Psoas muscle (tissue), 7 donors: ENCODE measurements around the gene ARSD. TPM values are rescaled to one million over a fixed set of nuclear protein-coding genes. Genes with fewer than 3 reads are reported as not detected.

Experiments used
- polyA plus RNA-seq, 3 donors: library from polyadenylated mRNA; stranded (reverse); fragments of 200-250 nt; gene quantifications; one replicate each; pipeline ENCODE4 v1.2.3, GENCODE V29; 2013
- total RNA-seq, 4 donors: library from RNA; stranded (reverse); fragmentation: NEBNext Ultra II Directional in 2 of 4; extraction: Animal tissue kit (Norgen Biotek cat#: 25700) in 2 of 4; gene quantifications; one replicate each; pipeline versions ENCODE4 v1.2.1 to v1.2.4, GENCODE V29; 2021 to 2023
- donor health status: healthy with polysubstance abuse.
- donor health status: DM: no; HTN: no; CAD: no; lungs with moderate emphysema.
- donor health status: Bipolar disorder and iron deficiency.
- donor health status: healthy.
- donor health status: DM: no; HTN: no; CAD: no.
- donor health status: DM: no; HTN: no; CAD: no.
- donor health status: DM: yes; HTN: yes; CAD: no.

ARSD gene
- total and polyA plus RNA-seq, 7 donors = 0.66 to 2.4 (median 1.6) TPM

Other genes with a start within 250 kb of the ARSD start
- 100 to 1,000 TPM; 122 to 128 (median 126) TPM for gene CD99, start 238.0 kb downstream of the ARSD start, total RNA-seq
- 100 to 1,000 TPM; 118 to 239 (median 196) TPM for gene CD99, start 238.0 kb downstream of the ARSD start, polyA plus RNA-seq
- gene XG, start 177.3 kb downstream of the ARSD start, total RNA-seq = 1 to 10 TPM in 1 of 4 donors, under 1 TPM in 3; 0.29 to 3.5 (median 0.66) TPM
- gene XG, start 177.3 kb downstream of the ARSD start, polyA plus RNA-seq = under 1 TPM; 0.46 to 0.87 (median 0.52) TPM
- gene GYG2, start 100.4 kb downstream of the ARSD start, total RNA-seq = under 1 TPM in 3 of 4 donors, not detected in 1; 0.42 to 0.69 (median 0.52) TPM
- gene GYG2, start 100.4 kb downstream of the ARSD start, polyA plus RNA-seq = 1 to 10 TPM in 1 of 3 donors, under 1 TPM in 2; 0.09 to 1.1 (median 0.42) TPM
- not detected for gene ARSH, start 77.2 kb upstream of the ARSD start, total RNA-seq
- not detected for gene ARSH, start 77.2 kb upstream of the ARSD start, polyA plus RNA-seq
- not detected for gene ARSF, start 112.1 kb upstream of the ARSD start, total RNA-seq
- under 1 TPM in 1 of 3 donors, not detected in 2; 0.01 TPM for gene ARSF, start 112.1 kb upstream of the ARSD start, polyA plus RNA-seq